ENCODE measurements around the gene NLGN3.
"Not testable (repeated sequence)": the region's sequence is repeated elsewhere in the genome, so short reads cannot be mapped to it uniquely, and the experiment has no call there.

Gene NLGN3

GRCh38 chrX:71169586-71169985 lies 24.9 kb downstream of the NLGN3 start:
- no peak for DNase-seq (ENCODE audit: low read depth in 1 of 2, low spot score in 1 of 2)

- no peak for DNase-seq (ENCODE audit: low read depth in 1 of 2, low spot score in 1 of 2)
These were observed 26.0 kb downstream of the NLGN3 start for GRCh38 chrX:71170660-71171059.

- no peak for DNase-seq (ENCODE audit: low read depth in 1 of 2, low spot score in 1 of 2)
These were observed 26.6 kb downstream of the NLGN3 start for GRCh38 chrX:71171110-71171801.

- DNase-seq (ENCODE audit: low read depth in 1 of 2, low spot score in 1 of 2): no peak
These were observed 28.8 kb downstream of the NLGN3 start for GRCh38 chrX:71173440-71173839.

DNA sequence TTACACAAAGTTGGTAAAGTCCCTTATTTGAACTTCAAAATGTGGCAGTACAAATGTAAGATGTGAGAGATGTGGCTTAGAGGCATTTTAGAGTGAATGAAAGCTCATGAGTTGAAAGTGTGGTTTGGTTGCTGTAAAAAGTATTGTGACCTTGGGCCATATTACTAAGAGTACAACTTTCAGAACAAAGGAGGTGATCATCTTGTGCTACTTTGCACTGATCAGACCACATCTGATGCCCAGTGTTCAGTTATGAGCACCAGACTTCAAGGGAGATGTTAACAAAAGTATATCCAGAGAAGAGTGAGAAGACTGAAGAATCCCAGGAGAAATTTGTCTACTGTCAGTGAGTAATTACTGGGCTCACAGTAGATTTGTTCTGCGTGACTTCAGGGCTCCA lies 30.2 kb downstream of the NLGN3 start:
- DNase-seq (ENCODE audit: low read depth in 1 of 2, low spot score in 1 of 2): no peak

- no peak for DNase-seq (ENCODE audit: low read depth in 1 of 2, low spot score in 1 of 2)
These were observed 30.9 kb downstream of the NLGN3 start for GRCh38 chrX:71175531-71175930.

DNA sequence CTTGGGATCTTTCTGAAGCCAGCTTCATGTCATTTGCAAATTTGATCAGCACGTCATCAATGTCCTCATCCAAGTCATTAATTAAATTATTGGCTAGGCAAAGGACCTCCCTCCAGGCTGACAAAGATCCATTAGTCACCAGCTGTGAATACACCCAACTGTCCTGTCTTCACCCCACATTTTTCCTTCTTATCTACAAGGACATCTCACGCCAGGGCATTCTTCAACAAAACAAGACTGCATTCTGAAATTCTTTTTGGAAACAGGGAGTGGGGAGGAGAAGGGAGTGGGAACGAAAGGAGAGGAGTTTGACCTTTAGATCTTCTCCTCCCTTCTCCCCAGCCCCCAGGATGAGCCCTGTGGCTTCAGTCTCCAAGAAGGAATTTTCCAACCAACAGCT lies 32.7 kb downstream of the NLGN3 start:
- no peak for DNase-seq (ENCODE audit: low read depth in 1 of 2, low spot score in 1 of 2)

DNA sequence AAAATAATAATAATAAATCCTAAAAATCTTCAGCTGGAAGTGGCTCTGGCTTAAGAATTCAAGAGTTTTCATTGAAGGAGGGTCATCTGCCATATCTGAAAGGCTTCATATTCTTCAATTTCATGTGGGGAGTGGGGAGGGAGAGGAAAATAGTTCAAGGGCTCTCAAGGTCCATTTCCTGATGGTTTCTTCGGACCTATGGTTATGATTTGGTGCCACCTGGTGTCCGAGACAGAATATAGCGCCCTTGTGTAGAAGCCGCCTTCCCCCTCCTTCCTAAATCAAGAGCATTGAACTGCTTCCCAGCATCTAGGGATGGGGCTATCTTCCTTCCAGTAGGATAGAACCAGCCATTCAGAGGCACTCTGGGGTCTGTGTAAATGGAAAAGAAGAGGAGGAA lies 34.3 kb downstream of the NLGN3 start:
- peak; percentile 3 to 30 for DNase-seq (ENCODE audit: low read depth in 1 of 2, low spot score in 1 of 2)

GRCh38 chrX:71180579-71181265 lies 36.1 kb downstream of the NLGN3 start:
- DNase-seq (ENCODE audit: low read depth in 1 of 2, low spot score in 1 of 2): not testable (repeated sequence)

GRCh38 chrX:71181558-71181909 lies 36.9 kb downstream of the NLGN3 start:
- DNase-seq (ENCODE audit: low read depth in 1 of 2, low spot score in 1 of 2): peak; percentile 28 to 43

- peak; percentile 33 to 81 for DNase-seq (ENCODE audit: low read depth in 1 of 2, low spot score in 1 of 2)
These were observed 37.5 kb downstream of the NLGN3 start for GRCh38 chrX:71181910-71182799.

DNA sequence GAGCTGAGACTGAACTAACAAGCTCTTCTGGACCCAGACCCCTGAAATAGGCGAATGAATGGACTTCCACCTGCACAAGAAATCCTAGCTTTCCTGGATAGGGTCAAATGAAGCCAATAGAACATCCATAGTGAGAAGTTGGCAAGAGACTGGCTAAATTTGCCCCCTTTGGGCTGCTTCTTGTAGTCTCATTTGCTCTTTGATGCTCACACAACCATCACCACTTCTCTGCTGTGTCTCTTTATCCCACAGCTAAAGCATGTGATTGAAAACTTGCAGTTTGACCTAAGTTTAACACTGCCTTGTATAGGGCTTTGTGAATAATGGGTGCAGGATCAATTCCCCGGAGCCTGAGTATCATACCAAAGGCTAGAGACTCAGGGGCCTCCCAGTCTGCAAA lies 38.2 kb downstream of the NLGN3 start:
- no peak for DNase-seq (ENCODE audit: low read depth in 1 of 2, low spot score in 1 of 2)

- DNase-seq (ENCODE audit: low read depth in 1 of 2, low spot score in 1 of 2): no peak
These were observed 38.7 kb downstream of the NLGN3 start for GRCh38 chrX:71183341-71183740.

DNA sequence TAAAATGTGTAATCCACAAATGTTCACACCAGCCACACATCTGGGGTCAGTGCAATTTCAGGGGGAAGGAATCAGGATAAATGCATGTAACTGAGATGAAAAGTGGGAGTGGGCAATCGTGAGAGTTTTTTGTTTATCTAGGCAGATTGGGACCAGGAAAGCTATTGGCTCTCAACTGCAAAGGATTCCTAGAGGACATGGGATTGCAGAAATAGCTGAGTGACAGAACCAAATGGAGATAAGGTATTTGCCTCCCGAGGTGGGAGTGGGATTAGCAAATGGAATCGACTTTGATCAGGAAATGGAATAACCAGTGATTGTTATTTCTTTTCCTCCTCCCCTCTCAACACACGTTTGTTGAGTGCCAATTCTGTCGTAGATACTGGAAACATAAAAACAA lies 39.5 kb downstream of the NLGN3 start:
- no peak for DNase-seq (ENCODE audit: low read depth in 1 of 2, low spot score in 1 of 2)

- DNase-seq (ENCODE audit: low read depth in 1 of 2, low spot score in 1 of 2): no peak
These were observed 40.3 kb downstream of the NLGN3 start for GRCh38 chrX:71184803-71185495.

- no peak for DNase-seq (ENCODE audit: low read depth in 1 of 2, low spot score in 1 of 2)
These were observed 46.6 kb downstream of the NLGN3 start for GRCh38 chrX:71191248-71191647.

DNA sequence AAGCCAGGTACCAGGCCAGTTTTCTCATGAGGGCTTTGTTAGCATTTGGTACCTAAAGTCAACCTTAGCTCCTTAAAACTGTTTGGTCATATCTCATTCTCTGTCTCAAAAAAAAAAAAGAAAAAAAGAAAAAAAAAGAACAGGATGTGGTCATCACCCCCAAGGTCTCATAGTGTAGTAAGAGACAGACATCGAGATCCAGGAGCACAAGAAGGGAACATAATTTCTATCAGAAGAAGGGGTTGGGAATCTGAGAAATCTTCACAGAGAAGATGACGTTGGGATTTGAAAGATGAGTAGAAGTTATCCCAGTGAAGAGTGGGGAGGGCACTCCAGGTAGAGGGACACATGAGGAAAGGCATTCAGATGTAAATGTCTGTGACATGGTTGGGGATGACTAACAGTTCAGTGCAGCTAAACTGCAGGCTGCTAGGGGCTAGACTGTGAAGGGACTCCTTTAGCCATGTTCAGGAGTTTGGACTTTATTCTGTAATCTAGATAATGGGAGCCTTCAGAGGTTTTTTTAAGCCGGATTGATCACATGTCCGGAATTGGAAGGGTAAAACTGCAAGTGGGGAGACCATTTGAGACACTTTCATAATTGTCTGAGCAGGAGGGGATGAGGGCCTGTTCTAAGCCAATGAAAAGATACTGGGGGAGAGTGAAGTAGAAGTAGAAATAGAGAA lies 51.5 kb downstream of the NLGN3 start:
- DNase-seq (ENCODE audit: low read depth in 1 of 2, low spot score in 1 of 2): no peak

GRCh38 chrX:71198066-71198465 lies 53.4 kb downstream of the NLGN3 start:
- no peak for DNase-seq (ENCODE audit: low read depth in 1 of 2, low spot score in 1 of 2)

DNA sequence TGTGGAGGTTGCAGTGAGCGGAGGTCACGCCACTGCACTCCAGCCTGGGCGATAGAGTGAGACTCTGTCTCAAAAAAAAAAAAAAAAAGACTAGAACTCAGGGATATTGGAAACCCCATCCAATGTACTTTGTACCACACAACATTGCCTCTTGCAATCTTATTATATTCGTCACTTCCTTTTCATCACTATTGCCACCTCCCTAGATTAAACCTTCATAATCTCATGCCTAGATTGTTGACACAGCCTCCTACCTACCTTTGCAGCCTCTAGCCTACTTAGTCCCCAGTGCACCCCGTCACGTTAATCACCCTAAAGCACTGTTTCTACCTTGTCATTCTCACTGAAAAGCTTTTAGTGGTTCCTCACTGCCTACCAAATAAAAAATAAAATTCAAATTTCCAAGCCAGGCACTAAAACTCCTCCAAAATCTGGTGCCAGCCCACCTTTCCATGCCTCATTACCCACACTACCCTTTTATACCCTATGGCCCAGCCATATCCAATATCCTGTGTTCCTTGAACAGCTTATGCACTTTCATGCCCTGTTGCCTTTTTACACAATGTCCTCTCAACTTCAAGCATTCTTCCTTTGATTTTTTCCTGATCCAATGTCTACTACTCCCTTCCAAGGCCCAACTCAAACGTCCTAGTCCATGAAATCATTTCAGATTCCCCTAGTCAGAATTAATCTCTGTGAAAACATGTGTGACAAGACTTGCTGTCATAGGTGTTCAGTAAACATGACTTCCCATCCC lies 54.8 kb downstream of the NLGN3 start:
- DNase-seq (ENCODE audit: low read depth in 1 of 2, low spot score in 1 of 2): no peak

GRCh38 chrX:71210816-71211215 lies 66.2 kb downstream of the NLGN3 start:
- no peak for DNase-seq (ENCODE audit: low read depth in 1 of 2, low spot score in 1 of 2)
